SK-N-MC (cell line): ENCODE measurements around the gene TDRD12.

Experiments
- DNase-seq: peaks from one replicate; pipeline ENCODE4 v3.0.0-alpha.2; 2011; ENCODE audit warnings: low read depth, low spot score
- H3K27ac ChIP-seq: fragments of 200-600 bp; sonication (generic); 2 replicates; pipeline ENCODE4 v1.5.1; 2016; ENCODE audit warnings: mixed run types
- H3K36me3 ChIP-seq: fragments of 200-600 bp; sonication (generic); 2 replicates; pipeline ENCODE4 v1.6.1; 2017; ENCODE audit warnings: antibody characterized with exemption, low read length, mixed read lengths; ENCODE audit not compliant: insufficient read depth
- H3K4me3 ChIP-seq: fragments of 200-600 bp; sonication (generic); 2 replicates; pipeline ENCODE4 v1.5.1; 2016
- H3K9ac ChIP-seq: fragments of 200-600 bp; sonication (generic); 2 replicates; pipeline ENCODE4 v1.8.0; 2017; ENCODE audit warnings: mixed run types, mixed read lengths; ENCODE audit not compliant: insufficient read length
- H3K9me3 ChIP-seq: fragments of 200-600 bp; sonication (generic); 2 replicates; pipeline ENCODE4 v1.6.1; 2017; ENCODE audit warnings: low read depth, mild to moderate bottlenecking, antibody characterized with exemption, low read length, moderate library complexity, mixed read lengths
- EZH2 ChIP-seq: fragments of 200-600 bp; sonication (generic); IDR thresholded peaks from one replicate; pipeline ENCODE4 v1.6.1; 2017; ENCODE audit warnings: antibody characterized with exemption
- FOXP2 ChIP-seq: optimal IDR thresholded peaks from 2 replicates; pipeline ENCODE3; 2011; ENCODE audit warnings: mild to moderate bottlenecking, moderate library complexity; ENCODE audit not compliant: insufficient read depth; ENCODE audit errors: extremely low read length, control extremely low read depth
- POLR2AphosphoS5 ChIP-seq: IDR thresholded peaks from 2 replicates; pipeline ENCODE4 v1.6.1; 2012; ENCODE audit warnings: mild to moderate bottlenecking, low read depth, low read length, borderline replicate concordance

Gene TDRD12, protein sequence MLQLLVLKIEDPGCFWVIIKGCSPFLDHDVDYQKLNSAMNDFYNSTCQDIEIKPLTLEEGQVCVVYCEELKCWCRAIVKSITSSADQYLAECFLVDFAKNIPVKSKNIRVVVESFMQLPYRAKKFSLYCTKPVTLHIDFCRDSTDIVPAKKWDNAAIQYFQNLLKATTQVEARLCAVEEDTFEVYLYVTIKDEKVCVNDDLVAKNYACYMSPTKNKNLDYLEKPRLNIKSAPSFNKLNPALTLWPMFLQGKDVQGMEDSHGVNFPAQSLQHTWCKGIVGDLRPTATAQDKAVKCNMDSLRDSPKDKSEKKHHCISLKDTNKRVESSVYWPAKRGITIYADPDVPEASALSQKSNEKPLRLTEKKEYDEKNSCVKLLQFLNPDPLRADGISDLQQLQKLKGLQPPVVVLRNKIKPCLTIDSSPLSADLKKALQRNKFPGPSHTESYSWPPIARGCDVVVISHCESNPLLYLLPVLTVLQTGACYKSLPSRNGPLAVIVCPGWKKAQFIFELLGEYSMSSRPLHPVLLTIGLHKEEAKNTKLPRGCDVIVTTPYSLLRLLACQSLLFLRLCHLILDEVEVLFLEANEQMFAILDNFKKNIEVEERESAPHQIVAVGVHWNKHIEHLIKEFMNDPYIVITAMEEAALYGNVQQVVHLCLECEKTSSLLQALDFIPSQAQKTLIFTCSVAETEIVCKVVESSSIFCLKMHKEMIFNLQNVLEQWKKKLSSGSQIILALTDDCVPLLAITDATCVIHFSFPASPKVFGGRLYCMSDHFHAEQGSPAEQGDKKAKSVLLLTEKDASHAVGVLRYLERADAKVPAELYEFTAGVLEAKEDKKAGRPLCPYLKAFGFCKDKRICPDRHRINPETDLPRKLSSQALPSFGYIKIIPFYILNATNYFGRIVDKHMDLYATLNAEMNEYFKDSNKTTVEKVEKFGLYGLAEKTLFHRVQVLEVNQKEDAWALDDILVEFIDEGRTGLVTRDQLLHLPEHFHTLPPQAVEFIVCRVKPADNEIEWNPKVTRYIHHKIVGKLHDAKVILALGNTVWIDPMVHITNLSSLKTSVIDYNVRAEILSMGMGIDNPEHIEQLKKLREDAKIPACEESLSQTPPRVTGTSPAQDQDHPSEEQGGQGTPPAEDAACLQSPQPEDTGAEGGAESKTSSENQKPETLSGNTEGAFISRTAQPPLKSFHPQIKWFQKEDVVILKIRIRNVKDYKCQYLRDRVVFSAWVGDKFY (N-terminal part only)

DNA sequence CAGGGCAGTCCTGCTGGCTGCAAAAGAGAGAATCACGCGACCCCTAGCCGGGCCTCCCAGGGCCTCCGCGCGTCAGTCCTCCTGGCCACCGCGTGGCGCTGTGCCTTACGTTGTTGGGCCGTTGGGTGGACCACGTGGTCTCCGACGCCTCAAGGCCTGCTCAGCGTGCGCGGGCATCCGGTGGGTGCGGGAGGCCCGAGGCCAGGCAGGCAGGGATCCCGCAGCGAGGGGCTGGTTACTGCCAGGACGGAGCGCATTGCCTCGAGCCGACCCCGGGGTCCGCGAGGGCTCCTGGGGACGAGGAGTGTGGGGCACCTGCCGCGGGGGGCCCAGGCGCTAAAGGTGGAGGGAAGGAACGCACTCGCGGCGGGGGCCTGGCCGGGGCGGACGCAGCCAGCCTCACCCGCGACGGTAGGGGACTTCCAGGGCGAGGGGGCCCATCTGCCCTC is at the start of gene TDRD12:
Gene TDRD12, plus strand, starts transcription at position 157 of the 449 bp plus-strand sequence. CDS start 306 bp downstream, outside the sequence.
- no peaks in the 10 kb centered on the region for H3K36me3 ChIP-seq
- H3K9ac ChIP-seq, result no peak within 1 kb of the TSS

DNA sequence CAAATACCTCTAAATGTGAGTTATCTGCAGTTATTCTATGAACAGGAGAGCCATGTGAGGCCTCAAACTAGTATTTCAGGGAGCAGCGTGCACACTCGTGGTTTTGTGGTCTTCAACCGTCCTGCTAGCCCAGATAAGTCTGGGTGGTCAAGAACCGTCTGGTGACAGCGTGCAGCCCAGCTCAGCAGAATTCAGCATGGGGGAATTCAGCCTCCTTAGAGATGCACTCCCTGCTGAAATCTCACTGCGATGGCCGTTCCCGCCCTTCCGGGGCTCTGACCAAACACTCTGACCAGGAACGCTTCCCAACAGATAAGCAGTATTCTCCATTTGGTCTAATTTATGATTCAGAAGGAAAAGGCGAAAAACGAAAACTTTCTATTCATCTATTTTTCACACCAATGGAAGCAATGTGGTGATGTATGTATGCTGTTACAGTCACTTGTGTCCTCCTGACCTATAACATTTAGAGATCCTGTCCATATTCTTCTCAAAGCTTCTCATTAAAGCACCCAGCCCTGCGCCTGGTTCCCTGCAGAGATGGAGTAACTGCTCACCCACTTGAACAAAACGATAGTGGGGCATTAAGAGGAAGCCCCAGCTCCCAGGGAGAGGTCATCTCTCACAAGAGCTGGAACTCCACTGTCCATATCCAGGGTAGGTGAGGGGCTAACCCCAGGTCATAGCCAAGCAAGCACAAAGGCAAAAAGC is 47.5 kb upstream of the TDRD12 start:
- TF ChIP-seq FOXP2 (no peak), EZH2 (no peak), POLR2AphosphoS5 (no peak)
- DNase-seq, result no peak
- Histone ChIP-seq H3K9ac (no peak overlapping the region), H3K9me3 (no peaks in the 10 kb centered on the region), H3K27ac (no peak overlapping the region), H3K36me3 (peaks cover 3% of the 10 kb centered on the region; the same call in 1 of the 2 replicates), H3K4me3 (no peak overlapping the region)

More for the DNA sequence above, at the start of gene TDRD12:
- no peak for DNase-seq
- no peaks in the 10 kb centered on the region for H3K9me3 ChIP-seq
- no peak within 1 kb of the TSS for H3K4me3 ChIP-seq
- H3K27ac ChIP-seq, result peak within 1 kb of the TSS; percentile 46; the same call in 1 of the 2 replicates
- TF ChIP-seq FOXP2 (no peak), POLR2AphosphoS5 (no peak), EZH2 (no peak)

DNA sequence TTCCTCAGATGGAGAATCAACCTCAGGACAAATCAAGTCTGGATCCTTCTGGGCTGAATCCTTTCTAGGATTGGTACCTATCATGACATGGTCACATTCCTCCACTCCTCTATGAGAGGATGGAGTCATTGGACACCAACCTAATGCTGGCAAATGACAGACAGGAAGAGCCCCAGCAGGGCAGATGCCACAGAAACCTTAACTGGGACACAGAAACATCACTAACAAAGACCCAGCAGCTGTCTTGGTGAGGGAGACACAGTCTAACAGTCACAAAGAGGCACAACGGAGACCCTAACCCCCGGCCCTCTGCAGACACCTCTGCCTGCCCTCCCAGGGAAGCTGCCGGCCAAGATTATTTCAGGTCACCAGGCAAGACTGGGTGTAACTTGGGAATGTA is 46.7 kb upstream of the TDRD12 start:
- Histone ChIP-seq H3K4me3 (no peak overlapping the region), H3K9ac (no peak overlapping the region), H3K9me3 (no peaks in the 10 kb centered on the region), H3K27ac (no peak overlapping the region), H3K36me3 (0 out of 2 replicates have a peak, but pooled peaks cover 2% of the 10 kb centered on the region)
- TF ChIP-seq POLR2AphosphoS5 (no peak), EZH2 (no peak), FOXP2 (no peak)
- no peak for DNase-seq

DNA sequence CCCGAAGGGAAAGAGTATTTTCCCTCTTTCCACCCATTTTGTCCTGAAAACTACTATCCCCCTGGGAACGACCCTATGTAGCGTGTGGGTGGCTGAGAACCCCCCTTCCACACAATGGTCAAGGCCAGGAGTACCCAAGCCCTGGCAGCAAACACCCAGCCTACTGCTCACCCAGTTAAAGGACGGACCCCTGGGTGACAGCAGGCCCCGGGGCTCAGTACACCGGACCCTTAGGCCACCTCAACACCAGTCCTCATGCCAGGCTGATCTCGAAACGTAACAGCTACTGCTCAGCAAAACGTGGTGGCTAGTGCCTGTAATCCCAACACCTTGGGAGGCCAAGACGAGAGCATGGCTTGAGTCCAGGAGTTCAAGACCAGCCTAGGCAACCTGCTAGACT is 46.0 kb upstream of the TDRD12 start:
- TF ChIP-seq EZH2, result no peak
- TF ChIP-seq POLR2AphosphoS5, result no peak
- 0 out of 2 replicates have a peak, but pooled peaks cover 2% of the 10 kb centered on the region for H3K36me3 ChIP-seq
- H3K9me3 ChIP-seq, result no peaks in the 10 kb centered on the region
- no peak overlapping the region for H3K27ac ChIP-seq
- peak overlapping the region; percentile 92 for H3K4me3 ChIP-seq
- no peak overlapping the region for H3K9ac ChIP-seq
- no peak for DNase-seq

DNA sequence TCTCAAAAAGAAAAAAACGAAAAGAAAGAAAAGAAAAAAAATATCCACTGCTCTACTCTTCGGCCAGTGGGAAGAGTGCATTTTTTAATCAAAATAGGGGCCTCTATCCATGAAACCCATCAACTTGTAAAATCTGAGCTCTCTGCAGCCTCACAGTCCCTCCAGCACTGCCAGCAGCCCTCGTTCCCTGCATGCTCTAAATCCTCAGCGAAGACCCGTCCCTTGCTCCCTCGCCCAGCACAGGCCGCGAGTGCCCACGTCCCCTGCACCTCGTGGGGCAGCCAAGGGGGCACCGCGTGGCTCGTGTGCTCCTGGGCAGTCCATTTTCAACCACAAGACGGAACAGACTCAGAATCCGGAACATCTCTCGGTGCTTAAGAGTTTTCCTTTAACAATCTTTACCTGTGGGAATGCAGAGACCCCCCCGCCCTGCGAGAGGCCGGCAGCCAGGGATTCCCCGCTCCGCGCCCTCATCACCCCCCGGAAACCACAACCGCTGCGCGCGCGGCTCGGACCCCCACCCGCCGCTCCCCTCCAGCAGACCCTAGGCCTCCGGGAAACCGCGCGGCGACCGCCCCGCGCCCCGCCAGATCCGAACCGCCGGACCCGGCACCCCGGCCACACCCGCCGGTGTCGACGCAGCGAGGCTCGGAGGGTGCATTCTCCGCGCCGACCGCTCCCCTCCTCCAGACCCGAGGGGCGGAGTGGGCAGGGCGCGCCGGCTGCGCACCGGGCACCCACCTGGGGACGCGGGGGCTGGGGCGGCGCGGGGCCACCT is 45.2 kb upstream of the TDRD12 start:
- DNase-seq, result no peak
- H3K9ac ChIP-seq, result peak overlapping the region; percentile 80
- no peak overlapping the region for H3K27ac ChIP-seq
- H3K36me3 ChIP-seq, result 0 out of 2 replicates have a peak, but pooled peaks cover 2% of the 10 kb centered on the region
- H3K9me3 ChIP-seq, result no peaks in the 10 kb centered on the region
- TF ChIP-seq POLR2AphosphoS5, result no peak
- no peak for TF ChIP-seq FOXP2
- no peak for TF ChIP-seq EZH2
- H3K4me3 ChIP-seq, result peak overlapping the region; percentile 92

DNA sequence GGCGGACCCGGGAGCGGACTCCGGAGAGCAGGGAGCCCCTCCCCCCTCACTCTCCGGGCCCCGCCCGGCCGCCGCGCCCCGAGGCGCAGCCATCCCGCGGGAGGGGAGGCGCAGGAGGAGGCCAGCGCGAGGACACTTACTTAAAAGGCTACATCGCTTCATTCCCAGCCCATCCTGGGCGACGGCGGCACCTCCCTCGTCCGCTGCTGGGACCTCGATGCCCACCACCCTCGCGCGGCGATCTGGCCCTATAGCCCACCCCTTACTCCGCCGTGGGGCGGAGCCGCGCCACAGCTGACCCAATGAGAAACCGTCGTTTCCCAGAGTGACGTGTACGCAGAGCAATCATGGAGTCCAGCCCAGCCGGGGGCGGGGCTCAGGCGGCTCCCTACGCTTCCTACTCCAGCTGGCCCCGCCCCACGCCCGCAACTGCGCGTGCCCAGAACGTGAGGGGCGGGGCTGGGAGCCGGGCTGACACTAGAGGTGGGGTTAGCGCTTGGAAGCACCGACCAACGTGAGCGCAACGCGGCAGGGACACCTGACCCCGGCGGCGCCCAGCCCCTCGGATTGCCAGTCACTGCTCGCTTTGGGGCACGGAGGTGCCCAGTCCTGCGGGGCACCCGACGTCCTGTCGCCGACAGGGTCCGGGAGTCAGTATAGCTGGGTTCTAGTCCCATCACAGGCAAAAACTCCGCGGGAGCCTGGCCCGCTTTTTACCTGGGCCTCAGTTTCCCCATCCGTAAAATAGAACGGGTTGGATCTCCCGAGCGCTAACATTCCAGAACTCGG is 44.4 kb upstream of the TDRD12 start, which contains the start of gene ANKRD27:
Gene ANKRD27, minus strand, starts transcription at position 250 of the 789 bp plus-strand sequence. CDS start 16,165 bp downstream, outside the sequence.
- H3K9me3 ChIP-seq, result no peaks in the 10 kb centered on the region
- no peak within 1 kb of the TSS for H3K27ac ChIP-seq
- 0 out of 2 replicates have a peak, but pooled peaks cover 2% of the 10 kb centered on the region for H3K36me3 ChIP-seq
- peak within 1 kb of the TSS; percentile 80 for H3K9ac ChIP-seq
- peak; percentile 72 for DNase-seq
- TF ChIP-seq POLR2AphosphoS5 (peak; percentile 73; the same call in 1 of the 2 replicates), FOXP2 (peak; percentile 45), EZH2 (no peak)
- peak within 1 kb of the TSS; percentile 92 for H3K4me3 ChIP-seq

DNA sequence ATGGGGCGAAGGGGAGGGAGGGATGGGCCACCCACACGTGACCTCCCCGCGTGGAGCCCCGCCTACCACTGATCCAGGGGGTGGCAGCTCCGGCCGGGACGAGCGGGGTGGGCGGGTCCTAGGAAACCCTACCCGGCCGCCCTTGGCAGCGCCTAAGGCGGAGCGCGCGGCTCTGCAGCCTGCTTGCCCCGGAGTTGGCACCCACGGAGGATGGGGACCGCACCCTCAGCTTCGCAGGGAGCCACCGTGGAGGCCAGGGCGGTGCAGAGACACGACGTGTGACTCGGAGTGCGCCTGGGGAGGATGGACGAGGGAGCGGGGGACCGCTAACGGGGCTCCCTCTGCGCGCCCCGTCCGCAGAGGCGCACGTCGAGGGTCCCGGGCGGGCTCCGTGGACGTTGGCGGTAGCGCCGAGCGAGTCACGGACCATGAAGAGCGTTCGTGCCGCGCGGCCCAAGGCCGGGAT is 43.8 kb upstream of the TDRD12 start, which contains the start of gene RGS9BP:
Gene RGS9BP, plus strand, starts transcription at position 129 of the 466 bp plus-strand sequence. CDS start 416 bp downstream, outside the sequence.
- Histone ChIP-seq H3K27ac (no peak within 1 kb of the TSS), H3K4me3 (peak within 1 kb of the TSS; percentile 92), H3K9me3 (no peaks in the 10 kb centered on the region), H3K9ac (peak within 1 kb of the TSS; percentile 80), H3K36me3 (0 out of 2 replicates have a peak, but pooled peaks cover 2% of the 10 kb centered on the region)
- DNase-seq, result no peak
- TF ChIP-seq EZH2 (no peak), FOXP2 (no peak), POLR2AphosphoS5 (no peak)
